GM19438 (cell line): ENCODE measurements around the gene CDK5RAP1.

ENCODE experiments used
- ATAC-seq: cut with Tn5 transposase; IDR thresholded peaks from one replicate; pipeline ENCODE4 v1.9.1; 2021; ENCODE audit warnings: low read depth; ENCODE audit not compliant: unreplicated experiment

Gene CDK5RAP1

GRCh38 chr20:33387177-33387576, 14.1 kb downstream of the CDK5RAP1 start:
- ATAC-seq: no peak

GRCh38 chr20:33386673-33387072, 14.6 kb downstream of the CDK5RAP1 start:
- ATAC-seq: no peak

GRCh38 chr20:33377366-33377765, 24.0 kb downstream of the CDK5RAP1 start:
- ATAC-seq: no peak

GRCh38 chr20:33373735-33374605, 27.3 kb downstream of the CDK5RAP1 start:
- ATAC-seq: no peak

- no peak for ATAC-seq
Observed at GRCh38 chr20:33372993-33373441, 28.3 kb downstream of the CDK5RAP1 start.

GRCh38 chr20:33370291-33370690, 31.0 kb downstream of the CDK5RAP1 start:
- ATAC-seq: no peak

GRCh38 chr20:33362898-33363297, 38.4 kb downstream of the CDK5RAP1 start:
- ATAC-seq: no peak

GRCh38 chr20:33359399-33360261, 41.7 kb downstream of the CDK5RAP1 start:
- ATAC-seq: no peak

GRCh38 chr20:33353013-33353402, 48.3 kb downstream of the CDK5RAP1 start:
- ATAC-seq: no peak

GRCh38 chr20:33352258-33353012, 48.9 kb downstream of the CDK5RAP1 start:
- ATAC-seq: no peak

GRCh38 chr20:33351696-33352095, 49.6 kb downstream of the CDK5RAP1 start:
- ATAC-seq: no peak

- ATAC-seq: no peak
Observed at GRCh38 chr20:33349493-33349892, 51.8 kb downstream of the CDK5RAP1 start.

- no peak for ATAC-seq
Observed at GRCh38 chr20:33348136-33348937, 53.0 kb downstream of the CDK5RAP1 start.

GRCh38 chr20:33345342-33345741, 56.0 kb downstream of the CDK5RAP1 start:
- ATAC-seq: no peak

- ATAC-seq: no peak
Observed at GRCh38 chr20:33343521-33343920, 57.8 kb downstream of the CDK5RAP1 start.

- no peak for ATAC-seq
Observed at GRCh38 chr20:33339515-33340058, 61.7 kb downstream of the CDK5RAP1 start.

GRCh38 chr20:33338467-33339258, 62.7 kb downstream of the CDK5RAP1 start:
- ATAC-seq: no peak

- no peak for ATAC-seq
Observed at GRCh38 chr20:33337531-33338165, 63.7 kb downstream of the CDK5RAP1 start.
